NOMO-1 (cell line): Measurements from ENCODE around the gene CNNM2.
"Not testable (repeated sequence)": the region's sequence is repeated elsewhere in the genome, so short reads cannot be mapped to it uniquely, and the experiment has no call there.

Source experiments
- DNase-seq, 2 experiments: peaks; one replicate each; lab custom pipeline; 2025; ENCODE audit not compliant: unreplicated experiment in 2 of 2; lab: John Stamatoyannopoulos, UW

Gene CNNM2

DNA sequence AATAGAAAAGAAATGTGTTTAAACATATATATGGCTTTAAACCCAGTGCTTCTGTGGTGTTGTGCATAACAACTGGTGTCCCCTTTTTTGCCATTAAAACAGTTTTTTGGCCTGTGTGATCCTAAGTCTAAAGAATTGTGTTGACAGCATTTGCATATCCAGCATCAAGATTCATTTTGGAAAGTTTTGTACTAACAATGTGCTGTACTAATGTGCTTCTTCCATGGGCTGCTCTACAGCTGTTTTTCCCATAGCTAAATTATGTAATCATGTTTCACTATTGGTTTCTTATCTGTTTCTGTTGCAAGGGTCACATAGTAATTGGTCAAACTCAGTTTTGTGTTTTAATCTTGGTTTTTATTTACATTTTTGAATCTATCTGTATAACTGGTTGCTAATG, 5.5 kb downstream of the CNNM2 start:
- no peak for DNase-seq

DNA sequence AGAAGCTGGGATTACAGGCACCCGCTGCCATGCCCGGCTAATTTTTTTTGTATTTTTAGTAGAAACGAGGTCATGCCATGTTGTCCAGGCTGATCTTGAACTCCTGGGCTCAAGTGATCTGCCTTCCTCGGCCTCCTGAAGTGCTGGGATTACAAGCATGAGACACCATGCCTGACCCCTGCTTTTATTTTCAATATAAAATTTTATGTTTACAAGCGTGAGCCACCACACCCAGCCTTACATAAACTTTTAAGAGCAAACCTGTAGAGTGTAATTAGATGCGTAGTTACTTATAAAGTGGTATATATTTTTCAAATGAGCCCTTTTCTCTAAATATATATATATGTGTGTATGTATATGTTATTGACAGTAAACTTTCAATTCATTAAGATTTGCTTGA, 8.7 kb downstream of the CNNM2 start:
- no peak for DNase-seq

DNA sequence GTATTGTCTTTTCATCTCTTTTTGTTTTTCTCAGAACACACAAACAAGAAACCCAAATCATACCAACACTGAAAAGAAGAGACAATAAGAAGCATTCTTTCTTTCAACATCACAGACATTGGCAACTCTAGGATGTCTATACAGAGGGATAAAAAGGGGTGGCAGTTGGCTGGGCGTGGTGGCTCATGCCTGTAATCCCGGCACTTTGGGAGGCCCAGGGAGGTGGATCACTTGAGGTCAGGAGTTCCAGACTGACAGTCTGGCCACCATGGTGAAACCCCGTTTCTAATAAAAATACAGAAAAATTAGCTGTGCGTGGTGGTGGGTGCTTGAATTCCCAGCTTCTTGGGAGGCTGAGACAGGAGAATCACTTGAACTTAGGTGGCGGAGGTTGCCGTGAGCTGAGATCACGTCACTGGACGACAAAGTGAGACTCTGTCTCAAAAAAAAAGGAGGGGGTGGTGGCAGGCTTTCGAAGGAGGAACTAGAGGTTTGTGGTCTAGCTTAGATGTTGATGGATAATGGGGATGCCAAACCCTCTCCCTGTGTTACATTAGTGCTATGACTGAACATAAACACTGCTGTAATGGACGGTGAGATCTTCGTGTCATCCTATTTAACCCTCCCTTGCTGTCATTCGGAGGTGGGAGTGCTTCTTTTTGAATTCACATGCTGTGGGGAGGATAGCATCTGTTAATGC, 9.4 kb downstream of the CNNM2 start:
- peak; percentile 61 to 88 for DNase-seq

DNA sequence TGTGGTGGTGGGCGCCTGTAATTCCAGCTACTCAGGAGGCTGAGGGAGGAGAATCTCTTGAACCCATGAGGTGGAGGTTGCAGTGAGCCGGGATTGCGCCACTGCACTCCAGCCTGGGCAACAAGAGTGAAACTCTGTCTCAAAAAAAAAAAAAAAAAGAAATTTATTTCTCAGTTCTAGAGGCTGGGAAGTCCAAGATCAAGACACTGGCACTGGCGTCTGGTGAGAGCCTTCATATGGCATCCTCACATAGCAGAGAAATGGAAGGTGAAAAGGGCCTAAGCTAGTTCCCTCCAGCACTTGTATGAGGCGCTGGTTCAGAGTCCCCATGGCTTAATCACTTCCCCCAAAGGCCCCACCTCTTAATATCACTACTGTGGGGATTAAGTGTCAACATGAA, 10.3 kb downstream of the CNNM2 start:
- DNase-seq = not testable (repeated sequence)

DNA sequence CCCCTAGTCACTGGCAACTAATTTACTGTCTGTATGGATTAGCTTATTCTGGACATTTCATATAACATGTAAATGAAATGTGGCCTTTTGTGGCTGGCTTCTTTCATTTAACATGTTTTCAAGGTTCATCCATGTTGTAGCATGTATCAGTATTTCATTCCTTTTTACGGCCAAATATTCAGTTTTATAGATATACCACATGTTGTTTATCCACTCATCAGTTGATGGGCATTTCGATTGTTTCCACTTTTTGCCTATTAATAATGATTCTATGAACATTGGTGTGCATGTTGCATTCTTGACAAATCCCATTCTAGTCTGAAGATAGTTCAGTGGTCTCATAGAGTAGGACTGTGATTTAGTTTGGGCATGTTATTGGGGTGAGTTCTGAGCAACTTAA, 12.6 kb downstream of the CNNM2 start:
- no peak for DNase-seq

DNA sequence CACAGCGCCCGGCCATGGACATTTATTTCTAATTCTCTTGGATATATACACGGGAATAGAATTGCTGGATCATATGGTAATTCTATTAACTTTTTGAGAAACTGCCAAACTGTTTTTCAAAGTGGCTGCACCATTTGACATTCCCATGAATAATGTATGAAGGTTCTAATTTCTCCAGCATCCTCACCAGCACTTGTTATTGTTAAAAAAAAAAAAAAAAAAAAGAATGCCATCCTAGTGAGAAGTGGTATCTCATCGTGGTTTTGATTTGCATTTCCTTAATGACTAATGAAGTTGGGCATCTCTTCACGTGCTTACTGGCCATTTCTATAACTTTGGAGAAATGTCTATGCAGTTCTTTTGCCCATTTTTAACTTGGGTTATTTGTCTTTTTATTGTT, 13.5 kb downstream of the CNNM2 start:
- DNase-seq = no peak

DNA sequence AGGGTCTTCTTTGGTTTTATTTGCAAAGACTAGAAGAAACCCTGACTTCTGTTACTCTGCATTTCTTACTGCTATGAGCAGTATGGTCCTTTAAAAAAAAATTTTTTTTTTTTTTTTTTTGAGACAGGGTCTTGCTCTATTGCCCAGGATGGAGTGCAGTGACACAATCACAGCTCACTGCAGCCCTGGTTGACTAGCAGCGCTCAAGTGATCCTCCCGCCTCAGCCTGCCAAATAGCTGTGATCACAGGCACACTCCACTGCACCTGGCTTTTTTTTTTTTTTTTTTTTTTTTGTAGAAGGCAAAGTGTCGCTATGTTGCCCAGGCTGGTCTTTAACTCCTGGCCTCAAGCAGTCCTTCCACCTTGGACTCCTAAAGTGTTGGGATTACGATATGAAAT, 17.4 kb downstream of the CNNM2 start:
- DNase-seq = no peak

DNA sequence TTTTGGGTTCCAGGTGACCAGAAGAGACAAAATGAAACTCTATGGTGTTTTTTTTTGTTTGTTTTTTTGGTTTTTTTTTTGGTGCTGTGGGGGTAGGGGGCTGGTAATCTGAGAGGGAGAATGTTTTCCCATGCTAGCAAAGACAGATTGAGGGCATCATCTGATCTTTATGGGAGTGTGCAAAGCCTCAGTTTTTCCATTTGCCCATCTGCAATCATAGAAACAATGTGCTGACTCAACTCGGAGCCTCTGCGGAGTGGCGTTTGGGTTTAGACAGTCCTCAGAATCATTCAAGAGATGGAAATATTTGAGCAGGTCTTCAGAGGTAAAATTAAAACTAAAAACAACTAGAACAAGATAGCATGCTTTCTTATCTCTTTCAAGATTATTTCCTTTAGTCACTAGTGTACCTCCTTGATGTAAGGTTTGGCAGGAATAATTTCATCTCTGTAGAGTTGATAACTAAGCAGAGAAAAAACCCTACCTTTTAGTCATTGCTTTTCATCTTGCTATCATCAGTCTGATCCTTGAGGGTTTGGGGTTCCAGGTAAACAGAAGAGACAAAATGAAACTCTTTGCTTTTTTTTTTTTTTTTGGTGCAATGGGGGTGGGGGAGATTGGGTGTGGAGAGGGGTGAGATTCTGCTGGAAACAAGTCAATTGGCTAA, 18.0 kb downstream of the CNNM2 start:
- DNase-seq = no peak

DNA sequence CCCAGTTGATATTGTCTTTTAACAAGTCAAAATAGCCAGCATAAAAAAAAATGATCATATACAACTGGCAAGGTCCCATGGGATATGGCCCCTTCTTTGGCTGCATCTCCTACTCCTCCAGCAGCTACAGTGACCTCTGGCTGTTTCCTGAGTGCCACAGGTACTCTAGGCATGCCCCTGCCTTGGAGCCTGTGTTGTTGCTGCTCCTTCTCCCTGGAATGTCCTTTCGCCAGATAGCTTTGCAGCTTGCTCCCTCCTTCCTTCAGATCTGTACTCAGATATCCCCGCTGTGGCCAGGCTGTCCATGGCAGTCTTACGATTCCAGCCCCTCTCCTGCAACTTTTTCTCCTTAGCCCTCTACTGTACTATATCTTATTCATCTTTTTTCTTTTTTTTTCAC, 23.3 kb downstream of the CNNM2 start:
- DNase-seq = no peak

DNA sequence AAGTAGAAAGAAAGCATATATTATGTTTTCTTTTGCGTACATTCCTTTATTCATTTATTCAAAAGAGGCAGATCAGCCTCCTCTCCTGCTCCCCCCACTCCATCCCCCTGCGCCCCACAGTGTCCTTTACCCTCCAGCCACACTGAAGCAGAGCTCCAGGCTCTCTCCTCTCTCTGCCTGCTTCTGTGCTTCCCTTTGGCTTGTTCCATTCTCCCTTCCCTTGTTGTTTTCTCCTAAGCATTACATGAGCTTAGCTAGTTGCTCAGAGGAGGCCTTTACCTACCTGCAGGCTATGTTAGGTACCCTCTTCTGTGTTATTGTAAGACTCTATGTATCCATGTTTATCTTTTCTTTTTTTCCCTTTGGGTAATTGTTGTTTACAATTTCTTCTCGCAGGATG, 27.4 kb downstream of the CNNM2 start:
- no peak for DNase-seq

DNA sequence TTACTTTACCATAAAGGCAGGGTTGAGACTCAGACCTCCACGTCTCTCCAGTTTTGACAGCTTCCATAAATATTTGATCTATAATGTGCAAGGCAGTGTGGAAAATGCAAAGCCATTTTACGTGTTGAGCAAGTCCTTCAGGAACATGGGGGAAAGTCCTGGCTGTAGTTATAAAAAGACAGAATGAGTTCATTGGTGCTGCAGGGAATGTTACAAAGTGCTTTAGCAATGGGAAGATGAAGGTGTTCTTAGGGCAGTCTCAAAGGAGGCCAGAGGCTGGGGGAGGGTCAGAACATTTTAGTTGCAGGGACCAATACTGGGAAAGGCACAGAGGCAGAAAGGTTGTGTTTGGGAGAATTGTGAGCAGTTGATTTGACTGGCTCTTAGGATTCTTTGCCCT, 27.9 kb downstream of the CNNM2 start:
- DNase-seq = no peak

DNA sequence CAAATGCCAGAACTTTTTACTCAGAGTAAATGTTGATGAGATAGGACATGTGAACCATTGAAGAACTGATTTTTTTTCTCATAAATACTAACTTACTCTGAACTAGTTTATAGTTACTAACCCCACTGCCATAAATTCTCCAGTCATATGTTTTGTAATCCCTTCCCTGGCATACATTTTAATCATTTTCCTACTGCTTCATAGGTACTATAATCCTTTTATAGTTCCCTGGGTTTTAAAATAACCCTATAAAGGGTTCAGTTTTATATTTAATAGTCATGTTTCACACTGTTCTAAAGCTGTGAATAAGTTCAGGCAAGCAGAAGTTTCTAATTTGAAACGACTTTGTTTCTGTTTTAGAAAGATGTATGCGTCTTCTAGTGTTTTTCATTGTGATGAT, 28.9 kb downstream of the CNNM2 start:
- no peak for DNase-seq

DNA sequence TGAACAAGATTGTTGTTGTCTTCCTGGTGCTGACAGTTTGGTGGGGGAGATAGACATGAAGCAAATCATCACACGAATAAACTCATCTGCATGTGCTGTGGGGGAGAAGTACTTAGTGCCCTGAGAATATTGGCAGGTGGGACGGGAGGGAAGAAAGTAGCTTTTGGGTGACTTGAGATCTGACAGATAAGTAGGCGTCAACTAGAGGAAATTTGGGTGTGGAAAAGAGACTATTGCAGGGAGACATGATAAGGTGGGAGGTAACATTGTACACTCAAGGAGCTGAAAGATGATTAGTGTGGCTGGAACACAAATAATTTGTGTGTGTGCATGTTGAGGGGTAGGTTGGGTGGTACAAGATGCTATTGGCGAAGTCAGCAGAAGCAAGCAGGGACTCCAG, 30.1 kb downstream of the CNNM2 start:
- DNase-seq = no peak

DNA sequence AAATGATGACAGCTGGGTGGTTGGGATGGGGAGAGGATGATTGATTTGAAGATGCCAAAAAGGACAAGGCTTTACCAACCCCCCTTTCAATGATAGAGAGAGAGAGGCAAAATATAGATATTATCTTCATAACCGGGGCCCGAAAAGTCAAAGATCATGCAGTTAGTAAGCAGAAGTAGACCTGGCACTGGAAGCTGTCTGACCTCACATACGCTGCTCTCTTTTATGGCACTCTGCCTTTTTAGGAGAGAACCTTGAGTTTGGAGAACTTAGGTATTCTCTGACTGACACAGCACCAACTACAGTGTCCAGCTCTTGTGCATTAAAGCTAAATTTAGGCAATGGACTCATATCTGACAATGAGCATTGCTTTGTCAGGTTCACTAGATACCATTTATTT, 30.7 kb downstream of the CNNM2 start:
- no peak for DNase-seq

DNA sequence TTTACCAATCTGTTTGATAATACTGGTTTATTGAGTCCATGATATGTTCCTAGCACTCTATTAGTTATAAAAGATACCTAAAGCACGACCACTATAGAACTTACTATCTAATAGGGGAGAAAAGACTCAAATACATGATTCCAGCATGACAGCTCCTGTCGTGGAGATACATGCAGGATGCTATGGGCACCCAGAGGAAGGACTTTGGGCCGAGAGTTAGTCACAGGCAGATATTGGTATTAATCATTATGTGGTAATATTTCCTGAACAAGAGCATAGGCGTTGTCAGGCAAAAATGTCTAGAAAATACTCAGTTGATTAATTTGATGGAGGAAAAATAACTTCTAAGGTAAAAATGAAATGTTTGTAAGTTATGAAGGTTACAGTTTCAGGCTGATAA, 31.8 kb downstream of the CNNM2 start:
- no peak for DNase-seq

DNA sequence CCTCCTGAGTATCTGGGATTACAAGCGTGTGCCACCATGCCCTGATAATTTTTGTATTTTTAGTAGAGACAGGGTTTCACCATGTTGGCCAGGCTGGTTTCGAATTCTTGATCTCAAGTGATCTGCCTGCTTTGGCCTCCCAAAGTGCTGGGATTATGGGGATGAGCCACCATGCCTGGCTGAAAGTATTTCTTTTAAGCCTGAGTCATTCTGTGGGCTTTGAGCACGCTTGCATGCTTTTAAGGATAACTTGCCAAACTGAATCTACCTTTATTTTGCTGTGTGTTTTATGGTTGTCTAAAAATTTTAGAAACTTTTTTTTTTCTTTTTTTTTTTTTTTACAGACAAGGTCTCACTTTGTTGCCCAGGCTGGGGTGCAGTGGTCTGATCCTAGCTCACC, 33.2 kb downstream of the CNNM2 start:
- DNase-seq = no peak

DNA sequence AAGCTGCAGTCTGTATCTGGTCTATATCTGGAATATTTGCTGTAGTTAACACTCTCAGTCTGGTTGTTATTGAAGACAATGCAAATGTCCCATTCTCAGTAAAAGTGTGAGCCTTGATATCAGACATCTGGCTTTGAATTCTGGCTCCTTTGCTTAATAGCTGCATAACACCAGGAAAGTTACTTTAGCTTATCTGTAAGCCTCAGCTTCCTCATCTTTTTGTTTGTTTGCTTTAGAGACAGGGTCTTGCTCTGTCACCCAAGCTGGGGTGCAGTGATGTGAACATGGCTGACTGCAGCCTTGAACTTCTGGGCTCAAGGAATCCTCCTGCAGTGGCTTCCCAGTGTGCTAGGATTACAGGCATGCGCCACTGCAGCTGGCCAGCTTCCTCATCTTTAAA, 41.3 kb downstream of the CNNM2 start:
- no peak for DNase-seq

DNA sequence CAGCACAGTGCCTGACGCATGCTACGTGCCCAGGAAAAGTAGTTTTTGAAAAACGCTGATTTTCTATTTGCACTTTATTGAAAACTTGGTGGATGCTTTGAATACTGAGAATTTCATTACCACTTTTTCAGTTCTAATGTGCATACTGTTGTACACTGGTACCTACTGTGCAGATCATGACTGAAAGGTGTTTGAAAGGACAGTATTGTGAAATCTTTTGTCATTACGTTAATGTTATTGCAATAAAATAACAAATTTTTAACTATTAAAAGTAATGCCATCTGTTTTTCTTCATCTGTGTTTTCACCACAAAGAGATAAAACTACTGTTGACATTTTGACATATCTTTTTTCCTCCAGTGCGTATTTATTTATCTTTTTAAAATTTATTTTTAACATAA, 42.1 kb downstream of the CNNM2 start:
- no peak for DNase-seq

DNA sequence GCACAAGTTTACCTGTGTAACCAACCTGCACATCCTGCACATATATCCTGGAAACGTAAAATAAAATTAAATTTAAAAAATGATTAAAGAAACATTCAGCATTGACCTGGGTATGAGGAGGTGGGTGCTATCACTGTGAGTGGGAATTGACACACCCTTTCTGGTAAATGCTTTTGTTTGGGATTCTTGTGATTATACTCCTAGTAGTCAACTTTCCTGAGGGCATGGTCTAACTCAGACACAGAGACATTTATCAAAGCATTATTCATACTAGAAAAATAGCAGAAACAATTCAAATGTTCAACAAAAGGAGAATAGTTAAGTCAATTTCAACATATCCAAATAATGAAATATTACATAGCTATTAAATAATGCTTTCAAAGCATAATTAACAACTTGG, 44.2 kb downstream of the CNNM2 start:
- no peak for DNase-seq

DNA sequence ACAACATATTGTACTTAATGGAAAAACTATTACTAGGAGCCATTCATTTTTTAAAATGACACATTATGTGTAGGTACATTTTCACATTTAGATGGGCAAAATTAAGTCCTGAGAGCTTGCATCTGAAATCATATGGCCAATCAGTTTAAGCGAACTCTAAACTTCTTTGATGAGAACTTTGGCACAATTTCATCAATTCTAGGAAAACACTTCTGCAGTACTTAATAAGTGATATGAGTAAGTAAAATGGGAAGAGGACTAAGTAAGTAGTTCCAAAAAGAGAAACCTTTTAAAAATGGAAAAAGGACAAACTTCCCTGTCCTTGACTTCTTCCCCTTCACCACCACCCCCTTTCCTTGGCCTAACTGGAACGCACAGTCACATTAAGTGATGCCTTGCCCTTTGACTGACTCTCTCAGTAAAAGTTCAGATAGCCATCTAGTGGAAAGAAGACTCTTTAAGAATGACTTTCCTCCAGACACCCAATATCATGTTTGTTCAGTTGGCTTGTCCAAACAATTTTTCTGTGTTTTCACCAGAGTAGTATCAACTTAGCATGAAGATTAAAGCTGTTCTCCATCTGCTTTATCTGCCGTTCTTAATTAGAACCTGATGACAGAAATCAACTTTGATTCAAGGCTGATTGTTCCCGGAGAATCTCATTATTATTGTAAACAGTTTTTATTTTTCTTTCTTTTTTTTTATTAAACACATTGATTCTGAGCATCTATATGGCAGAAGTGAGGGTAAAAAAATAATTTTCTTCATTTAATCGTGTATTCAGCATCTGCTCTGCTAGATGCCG, 45.1 kb downstream of the CNNM2 start:
- DNase-seq = no peak

DNA sequence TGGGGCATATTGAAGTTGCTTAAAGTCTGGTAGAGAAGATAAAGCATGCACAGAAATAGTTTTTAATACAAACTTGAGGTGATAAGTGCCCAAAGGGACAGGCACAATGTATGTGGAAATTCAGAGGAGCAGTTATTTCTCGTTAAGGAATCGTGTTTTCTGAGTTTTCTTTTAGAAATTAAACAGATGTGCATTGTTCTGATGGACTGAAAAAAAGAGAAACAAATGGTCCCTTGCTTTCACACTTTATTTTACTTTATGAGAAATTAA, 45.6 kb downstream of the CNNM2 start:
- DNase-seq = no peak

DNA sequence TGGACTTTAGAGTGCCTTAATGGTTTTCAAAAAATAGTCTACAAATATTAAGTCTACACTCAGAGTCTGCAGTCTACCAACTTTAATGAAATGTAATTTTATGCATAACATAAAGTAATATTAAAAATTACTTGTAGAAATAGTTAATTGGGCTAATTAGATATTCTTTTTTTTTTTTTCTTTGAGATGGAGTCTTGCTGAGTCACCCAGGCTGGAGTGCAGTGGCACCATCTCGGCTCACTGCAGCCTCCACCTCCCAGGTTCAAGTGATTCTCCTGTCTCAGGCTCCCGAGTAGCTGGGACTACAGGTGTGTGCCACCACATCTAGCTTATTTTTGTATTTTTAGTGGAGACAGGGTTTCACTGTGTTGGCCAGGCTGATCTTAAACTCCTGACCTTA, 46.0 kb downstream of the CNNM2 start:
- DNase-seq = not testable (repeated sequence)
